GM20000 (cell line): Measurements from ENCODE around the gene TOMM20L.
A peak's percentile ranks its signal among the peaks of the same experiment; 100 is the strongest.
"Not testable (repeated sequence)": the region's sequence is repeated elsewhere in the genome, so short reads cannot be mapped to it uniquely, and the experiment has no call there.

Experiments
- DNase-seq: peaks from one replicate; pipeline ENCODE4 v3.0.0; 2012; ENCODE audit warnings: low spot score
- TF ChIP-seq, protein P1 (sequence below): IDR thresholded peaks from 2 replicates; pipeline ENCODE4 v1.5.1; 2012; ENCODE audit warnings: mild to moderate bottlenecking, control low read depth; ENCODE audit errors: extremely low read depth, missing control alignments

The TOMM20L gene

DNA sequence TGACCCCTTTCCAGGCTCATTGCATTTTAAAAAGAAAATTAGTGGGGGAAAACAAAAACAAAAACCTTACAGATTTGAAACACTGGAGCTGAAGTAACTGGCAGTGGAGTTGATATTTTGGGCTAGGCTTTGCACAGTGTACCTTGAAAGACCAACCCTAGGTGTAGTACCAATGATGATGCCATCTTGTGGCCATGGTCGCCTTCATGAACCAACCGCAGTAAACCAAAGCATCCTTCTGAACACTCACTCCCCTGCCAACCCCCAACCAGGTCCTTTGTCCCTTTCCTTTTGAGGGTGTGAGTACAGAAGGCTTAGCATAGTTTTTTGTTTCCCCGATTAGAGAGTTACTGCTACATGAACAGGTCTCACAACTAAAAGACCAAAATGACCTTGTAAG is 5.9 kb downstream of the TOMM20L start:
- DNase-seq, result no peak
- TF ChIP-seq, protein P1, sequence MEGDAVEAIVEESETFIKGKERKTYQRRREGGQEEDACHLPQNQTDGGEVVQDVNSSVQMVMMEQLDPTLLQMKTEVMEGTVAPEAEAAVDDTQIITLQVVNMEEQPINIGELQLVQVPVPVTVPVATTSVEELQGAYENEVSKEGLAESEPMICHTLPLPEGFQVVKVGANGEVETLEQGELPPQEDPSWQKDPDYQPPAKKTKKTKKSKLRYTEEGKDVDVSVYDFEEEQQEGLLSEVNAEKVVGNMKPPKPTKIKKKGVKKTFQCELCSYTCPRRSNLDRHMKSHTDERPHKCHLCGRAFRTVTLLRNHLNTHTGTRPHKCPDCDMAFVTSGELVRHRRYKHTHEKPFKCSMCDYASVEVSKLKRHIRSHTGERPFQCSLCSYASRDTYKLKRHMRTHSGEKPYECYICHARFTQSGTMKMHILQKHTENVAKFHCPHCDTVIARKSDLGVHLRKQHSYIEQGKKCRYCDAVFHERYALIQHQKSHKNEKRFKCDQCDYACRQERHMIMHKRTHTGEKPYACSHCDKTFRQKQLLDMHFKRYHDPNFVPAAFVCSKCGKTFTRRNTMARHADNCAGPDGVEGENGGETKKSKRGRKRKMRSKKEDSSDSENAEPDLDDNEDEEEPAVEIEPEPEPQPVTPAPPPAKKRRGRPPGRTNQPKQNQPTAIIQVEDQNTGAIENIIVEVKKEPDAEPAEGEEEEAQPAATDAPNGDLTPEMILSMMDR, result peak; percentile 6

GRCh38 chr14:58408681-58409215 is 13.0 kb downstream of the TOMM20L start:
- TF ChIP-seq, protein P1, result no peak

GRCh38 chr14:58414845-58415244 is 19.1 kb downstream of the TOMM20L start:
- TF ChIP-seq, protein P1, result no peak
- DNase-seq, result no peak

More at GRCh38 chr14:58408681-58409215, 13.0 kb downstream of the TOMM20L start:
- DNase-seq, result no peak

GRCh38 chr14:58415636-58416547 is 20.2 kb downstream of the TOMM20L start:
- TF ChIP-seq, protein P1, result no peak
- DNase-seq, result no peak

DNA sequence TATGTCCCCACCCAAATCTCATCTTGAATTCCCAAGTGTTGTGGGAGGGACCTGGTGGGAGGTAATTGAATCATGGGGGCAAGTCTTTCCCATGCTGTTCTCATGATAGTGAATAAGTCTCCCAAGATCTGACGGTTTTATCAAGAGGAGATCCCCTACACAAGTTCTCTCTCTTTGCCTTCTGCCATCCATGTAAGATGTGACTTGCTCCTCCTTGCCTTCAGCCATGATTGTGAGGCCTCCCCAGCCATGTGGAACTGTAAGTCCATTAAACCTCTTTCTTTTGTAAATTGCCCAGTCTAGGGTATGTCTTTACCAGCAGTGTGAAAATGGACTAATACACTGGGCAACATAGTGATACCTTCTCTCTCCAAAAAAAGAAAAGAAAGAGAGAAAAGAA is 21.2 kb downstream of the TOMM20L start:
- DNase-seq, result not testable (repeated sequence)

DNA sequence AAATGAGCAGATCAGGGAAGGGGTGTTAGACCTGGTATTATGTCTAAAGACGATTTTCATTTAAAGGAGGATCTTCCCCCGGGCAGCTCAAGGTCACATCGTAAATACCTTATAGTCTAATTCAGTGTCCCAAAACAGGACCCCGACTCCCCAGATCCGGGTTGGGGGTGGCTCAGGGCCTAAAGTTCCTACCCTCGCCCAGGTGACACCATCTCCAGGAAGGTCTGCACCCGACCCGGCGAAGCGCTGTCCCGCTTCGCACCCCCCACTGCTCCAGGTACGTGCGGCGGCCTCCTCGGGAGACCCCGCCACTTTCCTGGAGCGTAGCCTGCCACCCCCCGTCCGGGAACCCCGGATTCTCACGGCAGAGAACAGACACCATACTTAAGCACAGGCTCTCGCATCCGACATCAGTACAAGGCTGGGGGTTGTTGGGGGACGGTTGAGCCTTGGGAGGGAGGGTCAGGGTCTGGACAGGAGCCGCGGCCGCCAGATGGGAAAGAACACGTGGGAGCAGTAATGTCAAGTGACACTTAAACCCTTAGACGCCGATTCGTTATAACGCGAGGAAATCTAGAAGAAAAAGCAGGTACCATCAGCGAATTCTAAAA is 31.0 kb downstream of the TOMM20L start:
- DNase-seq, result peak; percentile 47
- TF ChIP-seq, protein P1, result no peak

DNA sequence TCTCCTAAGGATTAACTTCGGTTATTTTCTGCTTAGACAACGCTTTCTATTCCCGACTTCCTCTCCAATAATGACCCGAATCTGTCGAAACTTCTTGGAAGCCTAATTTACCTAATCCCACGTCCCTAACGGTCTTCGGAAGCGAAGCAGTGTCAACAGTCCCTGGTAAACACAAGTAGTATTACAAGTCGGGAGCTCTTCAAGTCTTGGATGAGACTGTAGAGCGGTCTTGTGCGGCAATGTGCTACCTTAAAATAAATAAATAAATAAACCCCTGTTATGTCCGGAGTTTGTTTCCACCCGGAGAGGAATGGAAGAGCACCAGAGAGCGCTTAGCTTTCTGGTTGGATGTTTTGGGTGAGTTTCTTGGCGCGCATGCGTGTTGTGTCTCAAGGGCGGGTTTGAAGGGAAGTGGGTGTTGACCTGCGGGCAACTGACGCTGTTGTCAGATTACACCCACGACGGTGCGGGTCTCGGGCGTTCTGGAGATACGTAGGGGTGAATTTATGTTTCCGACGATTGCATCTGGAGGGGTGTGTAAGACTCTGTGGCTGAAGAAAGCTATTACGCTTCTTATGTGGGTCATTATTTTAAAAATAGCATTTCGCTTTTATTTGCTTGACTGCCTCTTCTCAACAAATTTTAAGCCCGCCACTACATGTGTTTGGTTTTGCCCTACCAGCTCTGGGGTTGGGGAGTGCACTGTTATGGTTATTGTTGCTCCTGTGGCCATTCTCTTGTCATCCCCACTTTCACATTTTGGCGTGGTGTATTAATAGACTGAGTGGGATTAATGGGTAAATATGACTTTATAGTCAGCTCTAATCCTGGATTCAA is 31.8 kb downstream of the TOMM20L start, which contains the start of the genes KIAA0586 and TIMM9:
KIAA0586 (plus strand) TSS at position 439 of the 837 bp plus-strand sequence. CDS start 546 bp downstream, outside the sequence.
TIMM9 (minus strand) TSS at position 251 of the 837 bp plus-strand sequence. CDS start 15,586 bp downstream, outside the sequence.
- DNase-seq, result peak; percentile 91

More for the DNA sequence above, 31.8 kb downstream of the TOMM20L start, which contains the start of the genes KIAA0586 and TIMM9:
- TF ChIP-seq, protein P1, result no peak
